Activated CD4-positive, alpha-beta T cell treated with anti-CD3 and anti-CD28 coated beads for 1 hour (primary cell): Measurements from ENCODE around the gene LILRB3.
"Not testable (repeated sequence)": the region's sequence is repeated elsewhere in the genome, so short reads cannot be mapped to it uniquely, and the experiment has no call there.

ENCODE experiments used
- DNase-seq: peaks from one replicate; pipeline ENCODE4 v3.0.0-alpha.2; 2020

The LILRB3 gene

DNA sequence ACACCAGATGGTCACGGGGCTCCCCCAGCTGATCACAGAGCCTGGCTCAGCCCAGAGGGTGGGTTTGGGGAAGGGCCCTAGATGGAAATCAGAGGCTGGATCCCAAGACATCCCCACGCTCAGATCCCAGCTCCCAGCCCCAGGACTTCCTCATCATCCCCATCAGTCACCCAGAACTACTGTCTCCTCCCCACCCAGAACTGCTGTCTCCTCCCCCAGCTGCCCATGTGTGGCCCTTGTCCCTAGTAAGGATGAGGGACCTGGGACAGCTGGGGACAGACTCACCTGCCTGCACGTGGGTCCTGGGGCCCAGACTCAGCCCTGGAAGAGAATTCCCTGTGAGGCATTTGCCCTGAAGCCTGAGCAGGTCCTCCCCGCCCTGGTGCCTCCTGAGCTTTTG is 19.4 kb upstream of the LILRB3 start:
- not testable (repeated sequence) for DNase-seq

DNA sequence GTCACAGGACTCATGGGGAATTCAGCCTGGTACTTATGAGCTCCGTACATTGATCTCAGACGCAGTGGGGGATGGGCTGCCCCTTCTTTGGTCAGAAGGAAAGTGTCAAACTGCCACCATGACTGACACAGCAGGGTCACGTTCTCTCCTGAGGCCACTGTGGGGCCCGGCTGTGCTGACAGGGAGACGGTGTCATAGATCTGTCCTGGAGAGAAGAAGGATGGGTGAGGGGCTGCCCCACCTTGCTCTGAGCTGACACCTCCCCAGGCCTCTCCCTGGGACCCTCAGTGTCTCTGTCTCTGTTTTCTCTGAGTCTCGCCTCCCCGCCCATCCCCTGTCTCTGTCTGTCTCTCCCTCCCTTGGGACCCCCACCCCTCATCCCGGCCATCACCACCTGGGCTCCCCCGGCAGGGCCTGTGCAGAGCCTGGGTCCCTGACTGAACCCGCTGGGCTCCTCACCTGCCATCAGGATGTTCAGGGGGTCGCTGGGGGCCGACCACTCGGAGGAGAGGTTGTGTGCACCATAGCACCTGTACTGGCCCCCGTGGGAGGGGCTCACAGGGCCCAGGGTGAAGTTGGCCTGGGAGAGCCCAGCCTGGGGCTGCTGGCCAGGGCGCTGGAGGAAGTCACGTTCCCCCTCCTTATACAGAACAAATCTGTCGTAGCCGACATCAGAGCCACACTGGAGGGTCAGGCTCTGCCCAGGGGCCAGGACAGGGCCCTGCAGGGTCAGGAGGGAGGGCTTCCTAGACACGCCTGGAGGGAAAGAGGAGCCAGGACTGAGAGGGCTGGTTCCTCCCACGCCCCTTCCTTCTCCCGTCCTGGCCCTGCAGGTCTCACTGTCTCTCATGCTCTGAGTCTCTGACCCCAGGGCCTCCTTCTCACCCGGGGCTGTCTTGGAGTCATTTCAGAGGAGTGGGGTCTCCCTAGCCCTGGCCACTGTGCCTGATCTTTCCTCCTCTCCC is 17.8 kb upstream of the LILRB3 start:
- DNase-seq = not testable (repeated sequence)

DNA sequence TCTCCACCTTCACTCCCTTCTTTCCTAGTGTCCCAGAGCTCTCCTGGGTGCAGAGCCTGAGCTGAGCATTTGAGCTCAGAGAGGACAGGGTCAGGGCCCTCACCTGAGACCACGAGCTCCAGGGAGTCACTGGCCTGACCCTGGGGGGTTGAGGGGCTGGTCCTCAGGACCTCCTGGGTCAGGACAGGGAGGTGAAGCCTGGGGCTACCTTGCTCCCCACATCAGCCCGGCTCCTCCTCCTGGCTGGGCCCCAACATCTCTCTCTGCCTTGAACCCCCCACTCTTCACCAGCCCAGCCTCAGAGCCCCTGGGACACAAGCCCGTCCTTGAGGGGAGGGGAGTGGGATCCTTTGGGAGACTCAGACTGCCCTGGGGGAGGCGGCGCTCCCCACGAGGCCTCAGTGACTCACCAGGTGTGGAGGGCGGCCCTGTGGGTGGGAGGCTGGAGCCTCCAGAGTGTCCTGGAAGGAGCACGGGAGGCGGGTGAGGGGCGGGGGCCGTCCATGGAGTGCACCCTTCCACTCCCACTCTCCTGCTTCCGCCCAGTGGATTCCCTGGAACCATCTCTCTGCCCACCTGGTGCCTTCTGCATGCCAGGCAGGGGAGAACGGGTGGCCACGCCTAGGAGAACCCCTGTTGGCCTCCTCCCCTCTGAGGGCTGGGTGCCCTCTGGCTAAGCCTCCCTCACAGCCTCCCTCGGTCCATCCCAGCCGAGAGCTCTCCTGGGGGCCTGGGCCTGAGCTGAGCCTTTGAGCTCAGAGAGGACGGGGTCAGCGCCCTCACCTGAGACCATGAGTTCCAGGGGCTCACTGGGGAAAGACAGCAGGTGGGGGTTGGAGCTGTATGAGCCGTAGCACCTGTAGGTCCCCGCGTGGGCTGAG is 16.9 kb upstream of the LILRB3 start:
- not testable (repeated sequence) for DNase-seq

DNA sequence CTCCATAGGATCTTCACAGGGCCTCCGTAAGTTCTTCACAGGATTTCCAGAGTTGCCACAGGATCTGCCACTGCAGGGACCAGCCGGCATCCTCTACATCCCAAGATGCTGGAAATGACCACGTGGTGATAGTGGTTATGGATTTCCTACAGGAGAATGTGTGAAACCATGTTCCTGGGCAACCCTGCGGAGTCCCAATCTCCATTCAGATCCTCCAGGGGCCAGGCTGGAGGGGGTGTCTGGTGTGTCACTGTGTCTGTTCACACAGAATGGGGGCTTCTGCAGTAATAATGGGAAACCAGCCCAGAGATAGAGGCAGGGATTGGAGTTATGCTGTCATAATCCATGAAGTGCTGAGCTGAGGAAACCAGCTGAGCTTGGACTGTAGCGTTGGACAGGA is 11.1 kb upstream of the LILRB3 start:
- DNase-seq = no peak

DNA sequence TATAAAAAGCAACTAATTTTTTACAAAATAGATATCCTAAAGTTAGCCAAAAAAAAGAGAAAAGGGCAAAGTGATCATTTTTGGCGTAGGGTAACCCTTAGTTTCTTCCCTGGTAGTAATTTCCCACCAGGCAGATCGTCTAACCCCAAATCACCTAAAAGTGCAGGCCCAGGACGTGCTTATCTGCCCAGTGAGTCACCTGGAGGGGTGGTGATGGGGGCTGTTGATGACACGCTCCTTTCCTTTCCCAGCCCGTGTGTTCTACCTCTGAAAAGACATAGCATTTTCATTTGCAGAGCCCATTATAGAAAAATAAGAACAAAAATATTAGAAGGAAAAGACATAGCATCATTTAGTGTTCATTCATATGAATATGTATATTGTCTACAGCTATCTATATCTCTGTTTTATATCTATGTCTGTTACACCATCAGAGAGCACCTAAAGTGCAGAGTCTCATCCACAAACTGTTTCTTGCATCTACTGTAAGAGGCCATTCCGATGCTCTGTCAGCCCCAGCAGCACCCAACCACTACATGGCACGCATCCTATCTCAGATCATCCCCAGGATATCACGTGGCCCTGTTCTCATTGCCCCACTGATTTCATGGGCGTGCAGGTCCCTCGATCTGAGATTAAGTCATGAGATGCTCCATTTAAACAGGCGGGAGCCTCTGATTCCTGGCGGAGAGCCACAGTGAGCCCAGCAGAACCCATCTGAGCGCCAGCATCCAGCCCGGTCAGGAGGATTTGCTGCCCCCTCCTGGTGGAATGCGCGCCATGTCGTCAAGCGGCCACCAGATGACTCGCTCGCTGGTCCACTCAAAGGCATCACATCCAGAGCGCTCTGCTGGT is 8.5 kb upstream of the LILRB3 start:
- peak; percentile 76 for DNase-seq

DNA sequence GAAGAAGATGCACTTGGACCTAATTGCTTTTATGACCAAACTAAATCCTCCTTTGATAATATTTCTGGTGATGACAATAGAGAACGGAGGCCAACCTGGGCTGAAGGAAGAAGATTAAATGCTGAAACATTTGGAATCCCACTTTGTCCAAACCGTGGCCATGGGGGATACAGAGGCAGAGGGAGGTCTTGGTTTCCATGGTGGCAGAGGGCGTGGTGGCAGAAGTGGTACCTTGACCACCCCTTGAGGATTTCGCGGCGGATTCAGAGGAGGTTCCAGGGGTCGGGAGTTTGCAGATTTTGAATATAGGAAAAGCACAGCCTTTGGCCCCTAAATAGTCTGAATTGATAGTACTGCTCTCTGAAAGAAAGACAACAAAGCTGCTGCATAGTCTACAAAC is 7.2 kb upstream of the LILRB3 start:
- no peak for DNase-seq

DNA sequence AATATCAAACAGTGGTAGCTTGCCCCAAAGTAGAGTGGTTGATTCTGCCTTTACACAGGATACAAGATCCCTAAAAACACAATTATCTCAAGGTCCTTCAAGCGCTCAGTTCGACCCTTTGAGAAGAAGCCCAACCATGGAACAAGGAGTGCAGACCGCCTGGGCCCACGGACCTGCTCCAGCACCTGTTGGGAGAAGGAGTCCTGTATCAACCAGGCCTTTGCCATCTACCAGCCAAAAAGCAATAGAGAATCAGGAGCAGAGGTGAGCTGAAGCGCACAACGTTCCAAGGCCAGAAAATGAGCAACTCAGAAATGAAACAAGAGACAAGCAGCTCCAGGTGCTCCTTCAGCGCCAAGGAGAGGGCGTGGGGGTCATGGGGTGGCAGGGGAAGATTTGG is 6.3 kb upstream of the LILRB3 start:
- DNase-seq = no peak

DNA sequence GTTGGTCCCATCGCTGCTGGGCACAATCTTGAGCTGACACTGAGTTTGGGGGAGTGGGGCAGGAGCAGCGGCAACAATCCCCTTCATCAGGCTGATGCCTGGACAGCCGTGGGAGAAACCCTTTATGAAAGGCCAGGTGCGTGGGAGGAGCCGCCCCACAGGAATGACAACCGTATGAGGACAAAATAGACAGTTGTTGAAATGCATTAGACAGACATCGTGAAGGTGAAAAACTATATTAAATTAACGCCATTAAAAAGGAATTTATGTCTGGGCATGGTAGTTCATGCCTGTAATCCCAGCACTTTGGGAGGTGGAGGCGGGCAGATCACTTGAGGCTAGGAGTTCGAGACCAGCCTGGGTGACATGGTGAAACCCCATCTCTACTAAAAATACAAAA is 1.8 kb upstream of the LILRB3 start:
- not testable (repeated sequence) for DNase-seq

DNA sequence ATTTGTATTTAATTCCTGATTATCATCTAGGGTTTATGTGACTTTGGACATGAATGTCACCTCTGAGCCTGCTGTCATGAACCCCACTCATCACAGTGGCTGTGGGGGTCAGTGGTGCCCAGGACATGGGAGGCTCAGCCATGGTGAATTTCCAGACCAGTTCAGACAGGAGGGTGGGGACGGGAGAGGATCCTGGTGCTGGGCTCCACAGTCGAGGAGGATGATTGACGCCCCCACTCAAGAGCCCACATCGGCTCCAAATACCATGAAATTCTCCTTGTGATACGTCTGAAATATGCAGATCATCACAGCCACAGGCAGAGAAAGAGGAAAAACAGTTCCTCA is 1.1 kb upstream of the LILRB3 start:
- DNase-seq = not testable (repeated sequence)

DNA sequence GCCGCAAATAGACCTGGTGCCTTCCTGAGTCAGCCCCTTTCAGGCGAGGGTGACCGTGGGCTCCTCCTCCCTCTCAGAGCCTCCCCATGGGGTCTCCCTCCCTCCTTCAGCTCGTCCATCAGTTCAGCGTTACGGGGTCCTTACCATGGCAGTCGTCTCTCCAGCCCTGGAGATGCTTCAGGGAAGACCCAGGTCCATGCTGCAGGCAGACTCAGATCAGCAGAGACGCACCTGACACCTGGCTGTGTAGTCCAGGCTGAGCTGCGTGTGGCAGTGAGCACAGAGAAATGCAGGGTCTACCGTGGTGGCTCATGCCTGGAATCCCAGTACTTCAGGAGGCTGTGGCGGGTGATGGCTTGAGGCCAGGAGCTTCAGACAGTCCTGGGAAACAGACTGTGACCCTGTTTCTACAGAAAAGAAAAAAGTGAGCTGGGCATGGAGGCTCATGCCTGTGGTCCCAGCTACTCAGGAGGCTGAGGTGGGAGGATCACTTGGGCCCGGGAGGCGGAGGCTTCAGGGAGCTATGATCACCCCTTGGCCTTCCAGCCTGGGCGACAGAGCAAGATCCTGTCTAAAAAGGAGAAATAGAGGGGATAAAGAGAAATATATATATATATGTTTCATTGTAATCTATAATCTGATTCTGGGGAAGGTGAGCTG is 600 bp upstream of the LILRB3 start:
- DNase-seq = not testable (repeated sequence)

DNA sequence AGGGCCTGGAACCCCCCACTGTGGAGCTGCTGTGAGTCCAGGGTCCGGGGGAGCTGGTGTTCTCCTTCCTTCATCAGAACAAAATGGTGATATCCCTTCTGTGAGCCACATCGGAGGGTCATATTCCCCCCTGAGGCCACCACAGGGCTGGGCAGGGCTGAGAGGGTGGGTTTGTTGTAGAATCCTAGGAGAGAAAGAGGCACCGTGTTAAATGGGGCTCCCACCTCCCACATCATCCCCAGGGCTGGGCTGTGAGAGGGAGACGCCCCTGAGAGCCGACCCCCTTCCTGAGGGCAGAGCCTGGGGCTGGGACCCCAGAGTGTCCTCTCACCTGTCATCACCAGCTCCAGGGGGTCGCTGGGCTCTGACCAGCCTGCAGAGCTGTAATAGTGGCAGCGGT is 860 bp downstream of the LILRB3 start:
- not testable (repeated sequence) for DNase-seq

DNA sequence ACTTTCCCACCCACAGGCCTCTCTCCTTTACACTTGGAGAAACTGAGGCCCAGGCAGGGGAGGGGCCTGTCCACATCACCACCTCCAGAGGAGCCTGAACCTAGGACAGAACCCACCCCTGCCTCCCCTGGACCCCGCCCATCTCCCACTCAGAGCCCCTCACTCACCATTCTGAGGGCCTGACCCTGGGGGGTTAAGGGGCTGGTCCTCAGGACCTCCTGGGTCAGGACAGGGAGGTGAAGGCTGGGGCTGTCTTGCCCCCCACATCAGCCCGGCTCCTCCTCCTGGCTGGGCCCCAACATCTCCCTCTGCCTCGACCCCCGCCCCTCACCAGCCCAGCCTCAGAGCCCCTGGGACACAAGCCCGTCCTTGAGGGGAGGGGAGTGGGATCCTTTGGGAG is 3.1 kb downstream of the LILRB3 start:
- not testable (repeated sequence) for DNase-seq

DNA sequence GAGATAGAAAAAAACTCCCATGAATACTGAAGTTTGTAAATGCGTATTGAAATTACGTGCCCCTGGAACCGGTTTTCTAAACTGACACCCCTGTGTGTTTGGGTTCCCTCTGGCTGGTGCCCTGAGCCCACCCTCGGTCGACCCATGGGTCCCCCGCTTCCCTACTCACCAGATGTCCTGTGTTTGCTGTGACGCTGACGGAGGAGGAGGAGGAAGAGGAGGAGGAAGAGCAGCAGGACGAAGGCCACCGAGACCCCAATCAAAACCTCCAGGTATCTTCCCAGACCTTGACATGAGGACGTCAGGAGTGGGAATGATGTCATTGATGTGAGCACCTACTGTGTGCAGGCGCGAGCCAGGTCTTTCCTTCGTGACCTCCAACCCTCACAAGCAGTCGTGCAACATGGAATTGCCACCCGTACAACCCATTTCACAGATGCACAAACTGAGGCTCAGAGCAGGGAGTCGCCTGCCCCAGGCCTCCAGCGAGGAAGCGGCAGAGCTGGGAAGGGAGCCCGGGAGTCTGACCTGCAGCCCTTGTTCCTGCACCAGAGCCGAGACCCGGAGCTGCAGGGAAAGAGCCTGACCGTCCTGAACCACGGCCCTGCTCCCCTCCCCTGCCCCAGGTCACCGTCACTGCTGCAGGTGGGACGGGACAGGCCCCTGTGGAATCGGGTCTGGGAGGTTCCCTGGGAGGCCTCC is 3.7 kb downstream of the LILRB3 start:
- DNase-seq = no peak

DNA sequence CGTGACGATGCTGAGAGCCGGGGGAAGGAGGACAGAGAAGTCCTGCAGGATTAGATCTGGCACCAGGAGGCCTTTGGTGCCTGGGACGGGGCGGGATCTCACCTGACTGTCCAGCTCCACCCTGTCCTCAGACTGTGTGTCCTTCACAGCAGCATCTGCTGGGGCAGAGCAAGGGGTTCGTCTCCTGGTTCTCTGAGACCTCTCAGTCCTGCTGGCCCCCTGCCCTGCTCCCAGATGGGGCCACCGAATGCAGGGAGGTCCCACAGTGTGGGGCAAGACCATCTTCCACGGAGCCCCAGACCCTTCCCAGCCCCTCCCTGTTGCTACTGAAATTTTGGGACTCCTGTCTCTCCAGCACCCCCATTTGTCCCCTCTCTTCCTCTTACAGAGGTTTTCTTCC is 4.5 kb downstream of the LILRB3 start:
- DNase-seq = no peak

DNA sequence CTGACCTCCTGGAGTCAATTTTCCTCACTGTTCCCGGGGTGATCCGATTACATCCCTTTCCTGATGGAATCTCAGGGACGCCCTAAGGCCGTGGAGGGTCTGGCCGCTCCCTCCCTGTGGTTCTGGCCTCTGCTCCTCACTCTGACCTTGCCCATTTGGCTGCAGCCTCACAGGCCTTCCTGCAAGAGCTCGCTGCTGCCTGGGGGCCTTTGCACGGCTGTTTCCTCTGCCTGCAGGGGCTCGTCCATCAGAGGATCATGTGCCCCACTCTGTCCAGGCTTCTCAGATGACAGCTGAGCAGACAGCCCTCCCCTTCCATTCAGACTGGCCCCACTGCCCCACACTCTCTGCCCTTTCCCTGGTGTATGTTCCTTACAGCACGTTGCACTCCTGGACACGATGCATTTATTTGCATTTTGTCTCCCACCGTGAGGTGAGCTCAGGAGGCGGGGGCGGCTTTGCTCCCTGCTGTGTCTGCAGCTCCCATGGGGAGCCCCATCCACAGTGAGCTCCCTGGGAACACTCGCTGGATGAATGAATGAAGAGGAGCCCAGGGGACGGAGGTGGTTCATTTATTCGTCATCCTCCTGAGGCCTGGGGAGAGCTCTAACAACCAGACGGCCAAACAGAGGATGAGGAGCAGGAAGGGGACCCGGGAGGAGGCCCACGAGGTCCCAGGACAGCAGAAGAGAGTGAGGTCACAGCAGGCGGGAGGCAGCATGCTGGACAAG is 5.1 kb downstream of the LILRB3 start:
- not testable (repeated sequence) for DNase-seq

DNA sequence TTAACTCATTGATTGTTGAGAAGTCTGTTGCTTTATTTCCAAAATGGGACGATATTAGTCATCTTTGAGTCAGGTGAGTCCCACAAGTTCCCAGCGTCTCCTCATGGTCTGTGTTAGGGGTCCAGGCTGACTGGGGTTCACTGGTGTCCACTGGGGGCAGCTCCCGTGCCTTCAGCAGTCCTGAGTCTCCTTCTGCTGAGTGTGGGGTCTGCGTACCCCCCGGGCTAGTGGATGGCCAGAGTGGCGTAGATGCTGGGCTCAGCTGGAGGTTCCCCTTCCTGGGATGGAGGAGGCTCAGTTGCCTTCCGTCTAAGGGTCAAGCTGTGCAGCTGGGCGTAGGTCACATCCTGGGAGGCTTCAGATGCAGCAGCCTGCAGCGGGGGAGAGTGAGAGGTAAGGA is 5.9 kb downstream of the LILRB3 start:
- DNase-seq = no peak

DNA sequence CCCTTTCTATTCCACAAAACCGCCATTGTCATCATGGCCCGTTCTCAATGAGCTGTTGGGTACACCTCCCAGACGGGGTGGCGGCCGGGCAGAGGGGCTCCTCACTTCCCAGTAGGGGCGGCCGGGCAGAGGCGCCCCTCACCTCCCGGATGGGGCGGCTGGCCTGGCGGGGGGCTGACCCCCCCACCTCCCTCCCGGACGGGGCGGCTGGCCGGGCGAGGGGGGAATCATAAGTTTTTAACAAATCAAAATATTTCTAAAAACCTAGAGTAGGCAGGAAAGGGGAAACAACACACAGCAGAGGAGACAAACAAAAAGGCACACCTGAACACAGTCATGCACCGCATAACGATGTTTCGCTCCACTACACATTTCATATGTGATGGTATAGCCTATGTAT is 8.1 kb downstream of the LILRB3 start:
- not testable (repeated sequence) for DNase-seq

DNA sequence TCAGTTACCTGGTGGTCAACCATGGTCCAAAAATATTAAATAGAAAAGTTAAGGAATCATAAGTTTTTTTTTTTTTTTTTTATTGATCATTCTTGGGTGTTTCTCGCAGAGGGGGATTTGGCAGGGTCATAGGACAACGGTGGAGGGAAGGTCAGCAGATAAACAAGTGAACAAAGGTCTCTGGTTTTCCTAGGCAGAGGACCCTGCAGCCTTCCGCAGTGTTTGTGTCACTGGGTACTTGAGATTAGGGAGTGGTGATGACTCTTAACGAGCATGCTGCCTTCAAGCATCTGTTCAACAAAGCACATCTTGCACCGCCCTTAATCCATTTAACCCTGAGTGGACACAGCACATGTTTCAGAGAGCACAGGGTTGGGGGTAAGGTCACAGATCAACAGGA is 8.6 kb downstream of the LILRB3 start:
- not testable (repeated sequence) for DNase-seq

DNA sequence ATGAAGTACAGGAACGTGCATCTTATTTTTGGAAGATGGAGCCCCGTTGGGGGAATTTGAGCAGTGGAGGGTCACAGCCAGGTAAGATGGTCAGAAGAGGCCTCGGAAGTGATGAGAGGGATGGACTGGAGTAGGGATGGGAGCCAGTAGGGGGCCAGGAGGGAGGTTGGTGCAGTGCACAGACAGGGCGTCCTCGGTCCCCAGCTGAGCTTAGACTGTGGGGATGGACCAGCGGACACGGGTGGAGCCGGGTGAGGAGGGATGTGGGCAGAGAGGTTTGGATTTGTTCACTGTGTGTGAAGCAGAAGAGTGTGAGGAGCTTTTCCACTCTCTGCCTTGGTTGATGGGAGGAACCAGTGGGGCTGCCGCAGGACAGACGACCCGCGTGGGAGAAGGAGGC is 11.6 kb downstream of the LILRB3 start:
- no peak for DNase-seq

DNA sequence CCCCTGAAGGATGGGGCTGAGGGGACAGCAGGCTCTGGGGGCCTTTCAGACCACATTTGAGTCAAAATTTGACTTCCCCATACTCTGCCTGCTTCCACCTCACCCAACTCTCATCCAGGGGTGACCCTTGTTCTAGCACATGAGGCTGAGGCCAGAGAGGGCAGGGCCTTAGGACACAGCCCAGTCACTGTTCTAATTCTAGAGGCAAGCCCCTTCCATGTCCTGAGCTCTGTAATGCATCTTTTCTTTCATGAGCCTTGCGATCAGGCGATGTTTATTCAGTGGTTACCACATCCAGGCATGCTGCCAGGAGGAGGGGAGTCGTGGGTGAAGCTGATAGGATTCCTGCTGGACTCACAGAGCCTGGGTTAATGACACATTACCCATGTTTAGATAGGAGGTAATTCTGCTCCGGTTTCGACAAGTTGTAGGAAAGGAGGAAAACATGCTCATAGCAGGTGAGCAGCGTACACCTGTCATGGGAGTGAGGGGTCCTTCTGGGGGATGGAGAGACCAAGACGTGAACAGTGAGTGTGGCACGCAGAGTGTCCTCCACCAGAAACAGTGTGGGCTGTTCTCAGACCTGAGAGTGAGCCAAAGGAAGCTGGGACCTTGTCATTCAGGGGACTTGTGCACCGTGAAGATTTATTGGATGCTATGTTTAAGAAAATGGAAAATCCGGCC is 12.9 kb downstream of the LILRB3 start:
- DNase-seq = no peak
